Dendritic cell treated with granulocyte-macrophage colony-stimulating factor and Interleukin-4, amounts not matched to agents 40 ng/mL and 50 ng/mL, for 4 days (primary cell): ENCODE measurements around the gene RRAS.
A peak's percentile ranks its signal among the peaks of the same experiment; 100 is the strongest.

Source experiments
- H3K27ac Mint-ChIP-seq: one replicate; pipeline ENCODE4 v1.8.0; 2022; ENCODE audit warnings: mild to moderate bottlenecking, mixed read lengths
- H3K27me3 Mint-ChIP-seq: one replicate; pipeline ENCODE4 v1.8.0; 2022; ENCODE audit warnings: mild to moderate bottlenecking, mixed read lengths
- H3K36me3 Mint-ChIP-seq: one replicate; pipeline ENCODE4 v1.8.0; 2022; ENCODE audit warnings: low read depth, mixed read lengths
- H3K4me1 Mint-ChIP-seq: one replicate; pipeline ENCODE4 v1.8.0; 2022; ENCODE audit warnings: low read depth, mixed read lengths
- H3K4me3 Mint-ChIP-seq: one replicate; pipeline ENCODE4 v1.8.0; 2022; ENCODE audit warnings: mild to moderate bottlenecking, moderate library complexity, mixed read lengths
- H3K9me3 Mint-ChIP-seq: one replicate; pipeline ENCODE4 v1.8.0; 2022; ENCODE audit warnings: mixed read lengths
- intact Hi-C: fragments of 100-400 bp; cut with micrococcal nuclease; formaldehyde crosslinking; loops from one replicate; pipeline ENCODE4 v1.15.0; 2022

The RRAS gene

DNA sequence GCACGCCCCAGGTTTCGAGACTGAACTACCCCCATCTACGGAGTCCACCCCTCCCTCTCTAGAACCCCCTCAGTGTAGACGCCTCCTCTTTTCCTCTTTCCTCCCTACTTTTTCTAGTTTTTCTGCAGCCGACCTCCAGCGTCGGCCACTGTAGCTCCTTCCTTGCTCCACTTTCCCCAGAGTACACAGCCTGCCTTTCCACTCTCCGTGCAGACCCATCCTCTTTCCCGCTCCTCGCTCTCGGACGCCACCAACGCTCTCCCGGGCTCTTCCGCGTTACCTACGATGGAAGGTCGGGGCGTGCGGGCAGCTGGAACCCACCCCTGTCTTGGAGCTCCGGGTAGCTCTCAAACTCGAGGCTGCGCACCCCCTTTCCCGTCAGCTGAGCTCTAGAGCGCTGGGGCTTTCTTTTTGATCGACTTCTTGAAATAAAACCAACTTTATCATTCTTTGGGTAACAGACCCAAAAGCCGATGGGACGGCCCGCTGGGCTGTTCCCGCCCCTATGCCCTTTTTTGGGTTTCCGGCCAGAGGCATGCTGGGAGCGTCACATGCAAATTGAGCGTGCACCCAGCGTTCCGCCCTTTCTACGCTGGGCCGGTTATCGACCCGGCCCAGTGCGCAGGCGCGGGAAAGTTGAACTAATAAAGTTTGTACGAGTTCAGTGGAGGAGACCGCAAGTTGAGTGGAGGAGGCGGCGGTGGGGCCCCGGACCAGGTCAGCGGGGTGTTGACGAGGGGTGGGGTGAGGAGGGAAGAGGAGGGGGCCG, 25.6 kb upstream of the RRAS start, which contains the start of the genes BCL2L12 and IRF3:
Gene BCL2L12 (plus strand): TSS at position 583 of the 769 bp plus-strand sequence. CDS start 760 bp downstream, outside the sequence.
Gene IRF3 (minus strand): TSS at position 507 of the 769 bp plus-strand sequence. CDS start 1,019 bp downstream, outside the sequence.
- Mint-ChIP-seq H3K36me3 (peaks cover 58% of the 10 kb centered on the region), H3K4me3 (peak within 1 kb of the TSS; percentile 99), H3K27me3 (no peaks in the 10 kb centered on the region), H3K4me1 (peaks cover 47% of the 10 kb centered on the region), H3K9me3 (no peaks in the 10 kb centered on the region), H3K27ac (peak within 1 kb of the TSS; percentile 96)
- intact Hi-C loops: loop anchor here (1.0 to 2.0 kb wide), 2 partner anchors 11 to 25 kb away; partner anchors contain the start of gene RRAS

GRCh38 chr19:49665036-49665350, 25.1 kb upstream of the RRAS start:
- H3K27ac Mint-ChIP-seq: peak overlapping the region; percentile 96
- intact Hi-C loops: loop anchor here (1.0 to 2.0 kb wide), 2 partner anchors 11 to 24 kb away; partner anchors contain the start of gene RRAS
- peaks cover 63% of the 10 kb centered on the region for H3K36me3 Mint-ChIP-seq
- H3K4me1 Mint-ChIP-seq: peaks cover 47% of the 10 kb centered on the region
- no peaks in the 10 kb centered on the region for H3K27me3 Mint-ChIP-seq
- H3K9me3 Mint-ChIP-seq: no peaks in the 10 kb centered on the region
- peak overlapping the region; percentile 99 for H3K4me3 Mint-ChIP-seq

- H3K36me3 Mint-ChIP-seq: peaks cover 69% of the 10 kb centered on the region
- peak overlapping the region; percentile 96 for H3K27ac Mint-ChIP-seq
- H3K9me3 Mint-ChIP-seq: no peaks in the 10 kb centered on the region
- no peaks in the 10 kb centered on the region for H3K27me3 Mint-ChIP-seq
- peak overlapping the region; percentile 99 for H3K4me3 Mint-ChIP-seq
- H3K4me1 Mint-ChIP-seq: peaks cover 45% of the 10 kb centered on the region
- intact Hi-C loops: loop anchor here (1.0 to 2.0 kb wide), 3 partner anchors 12 to 84 kb away; partner anchors contain the start of genes NOSIP and RRAS
These were observed 24.5 kb upstream of the RRAS start for GRCh38 chr19:49664171-49665035.

GRCh38 chr19:49663224-49663623, 23.3 kb upstream of the RRAS start:
- H3K36me3 Mint-ChIP-seq: peaks cover 75% of the 10 kb centered on the region
- H3K4me3 Mint-ChIP-seq: no peak overlapping the region
- H3K4me1 Mint-ChIP-seq: peaks cover 42% of the 10 kb centered on the region
- no peaks in the 10 kb centered on the region for H3K27me3 Mint-ChIP-seq
- H3K27ac Mint-ChIP-seq: no peak overlapping the region
- intact Hi-C loops: no loop called here
- H3K9me3 Mint-ChIP-seq: no peaks in the 10 kb centered on the region

GRCh38 chr19:49662011-49662410, 22.1 kb upstream of the RRAS start:
- Mint-ChIP-seq H3K27ac (no peak overlapping the region), H3K27me3 (no peaks in the 10 kb centered on the region), H3K4me3 (no peak overlapping the region), H3K36me3 (peaks cover 88% of the 10 kb centered on the region), H3K4me1 (peaks cover 35% of the 10 kb centered on the region), H3K9me3 (no peaks in the 10 kb centered on the region)
- intact Hi-C loops: no loop called here

DNA sequence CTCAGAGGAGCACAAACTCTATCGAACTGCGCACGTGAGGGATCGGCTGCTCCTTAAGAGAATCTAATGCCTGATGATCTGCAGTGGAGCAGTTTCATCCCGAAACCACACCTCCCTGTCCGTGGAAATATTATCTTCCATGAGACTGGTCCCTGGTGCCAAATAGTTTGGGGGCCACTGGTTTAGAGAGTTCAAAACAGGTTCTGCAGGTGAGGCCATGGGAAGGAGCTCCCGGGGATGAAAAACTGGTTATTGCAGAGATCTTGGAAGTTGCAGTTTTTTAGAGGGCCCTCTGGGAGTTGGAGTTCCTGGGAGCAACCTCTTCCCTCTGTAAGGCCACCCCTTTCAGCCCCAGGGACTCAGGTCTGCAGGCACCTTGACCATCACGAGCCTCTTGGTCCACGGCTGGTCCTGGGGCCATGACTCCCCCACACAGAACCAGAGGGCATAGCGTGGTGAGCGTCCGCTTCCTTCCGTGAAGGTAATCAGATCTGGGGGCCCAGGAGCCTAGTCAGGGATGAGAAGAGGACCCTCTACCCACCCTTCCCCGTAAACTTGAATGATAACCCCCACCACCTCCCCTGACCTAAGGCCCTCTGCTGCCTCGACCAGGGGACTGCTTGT, 20.5 kb upstream of the RRAS start:
- H3K27me3 Mint-ChIP-seq: no peaks in the 10 kb centered on the region
- no peaks in the 10 kb centered on the region for H3K9me3 Mint-ChIP-seq
- peaks cover 98% of the 10 kb centered on the region for H3K36me3 Mint-ChIP-seq
- intact Hi-C loops: no loop called here
- H3K4me3 Mint-ChIP-seq: no peak overlapping the region
- no peak overlapping the region for H3K27ac Mint-ChIP-seq
- H3K4me1 Mint-ChIP-seq: peaks cover 23% of the 10 kb centered on the region

- intact Hi-C loops: no loop called here
- peaks cover 6% of the 10 kb centered on the region for H3K4me1 Mint-ChIP-seq
- H3K4me3 Mint-ChIP-seq: no peak overlapping the region
- no peaks in the 10 kb centered on the region for H3K9me3 Mint-ChIP-seq
- H3K36me3 Mint-ChIP-seq: peaks cover 99% of the 10 kb centered on the region
- no peaks in the 10 kb centered on the region for H3K27me3 Mint-ChIP-seq
- H3K27ac Mint-ChIP-seq: no peak overlapping the region
These were observed 18.9 kb upstream of the RRAS start for GRCh38 chr19:49658566-49659442.

- intact Hi-C loops: no loop called here
- Mint-ChIP-seq H3K27ac (no peak overlapping the region), H3K4me1 (peaks cover 6% of the 10 kb centered on the region), H3K4me3 (no peak overlapping the region), H3K9me3 (no peaks in the 10 kb centered on the region), H3K27me3 (no peaks in the 10 kb centered on the region), H3K36me3 (peaks cover 100% of the 10 kb centered on the region)
These were observed 18.2 kb upstream of the RRAS start for GRCh38 chr19:49658139-49658517.

- peaks cover 100% of the 10 kb centered on the region for H3K36me3 Mint-ChIP-seq
- H3K4me3 Mint-ChIP-seq: no peak overlapping the region
- H3K27me3 Mint-ChIP-seq: no peaks in the 10 kb centered on the region
- intact Hi-C loops: no loop called here
- peaks cover 6% of the 10 kb centered on the region for H3K4me1 Mint-ChIP-seq
- peak overlapping the region; percentile 6 for H3K27ac Mint-ChIP-seq
- no peaks in the 10 kb centered on the region for H3K9me3 Mint-ChIP-seq
These were observed 17.7 kb upstream of the RRAS start for GRCh38 chr19:49657493-49658138.

- Mint-ChIP-seq H3K36me3 (peaks cover 96% of the 10 kb centered on the region), H3K9me3 (no peaks in the 10 kb centered on the region), H3K27me3 (no peaks in the 10 kb centered on the region), H3K4me3 (no peak overlapping the region), H3K27ac (peak overlapping the region; percentile 6), H3K4me1 (peaks cover 6% of the 10 kb centered on the region)
- intact Hi-C loops: no loop called here
These were observed 16.6 kb upstream of the RRAS start for GRCh38 chr19:49656456-49657109.

DNA sequence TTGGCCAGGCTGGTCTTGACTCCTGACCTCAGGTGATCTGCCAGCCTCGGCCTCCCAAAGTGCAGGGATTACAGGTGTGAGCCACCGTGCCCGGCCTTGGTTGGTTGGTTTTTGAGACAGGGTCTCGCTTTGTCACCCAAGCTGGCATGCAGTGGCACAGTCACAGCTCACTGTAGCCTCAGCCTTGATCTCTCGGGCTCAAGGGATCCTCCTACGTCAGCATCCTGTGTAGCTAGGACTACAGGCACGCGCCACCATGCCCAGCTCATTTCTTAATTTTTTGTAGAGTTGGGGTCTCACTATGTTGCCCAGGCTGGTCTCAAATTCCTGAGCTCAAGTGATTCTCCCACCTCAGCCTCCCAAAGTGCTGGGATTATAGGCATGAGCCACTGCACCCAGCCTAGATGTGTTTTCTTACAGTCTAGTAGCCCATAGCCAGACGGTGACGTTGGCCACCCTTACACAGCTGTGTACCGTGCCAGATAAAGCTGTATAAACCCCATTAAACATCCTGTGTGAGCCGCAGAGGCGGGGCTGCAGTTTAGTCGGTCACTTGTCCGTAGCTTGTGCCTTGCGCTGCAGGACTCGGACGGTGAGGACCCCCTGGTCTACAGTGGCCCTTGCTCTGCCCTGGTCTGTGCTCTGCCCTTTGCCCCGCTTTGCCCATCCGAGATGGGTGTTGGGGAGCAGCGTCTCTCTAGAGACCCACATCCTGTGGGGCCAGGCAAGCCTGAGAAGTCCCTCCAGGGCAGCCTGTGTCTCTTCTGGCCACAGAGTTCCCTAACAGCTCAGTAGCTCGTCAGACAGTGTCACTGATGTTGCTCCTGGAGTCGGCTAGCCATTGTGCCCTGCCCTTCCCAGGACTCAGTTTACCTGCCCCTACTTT, 15.9 kb upstream of the RRAS start:
- no peak overlapping the region for H3K4me3 Mint-ChIP-seq
- no peak overlapping the region for H3K27ac Mint-ChIP-seq
- H3K36me3 Mint-ChIP-seq: peaks cover 96% of the 10 kb centered on the region
- no peaks in the 10 kb centered on the region for H3K27me3 Mint-ChIP-seq
- H3K9me3 Mint-ChIP-seq: no peaks in the 10 kb centered on the region
- intact Hi-C loops: no loop called here
- H3K4me1 Mint-ChIP-seq: peaks cover 6% of the 10 kb centered on the region

DNA sequence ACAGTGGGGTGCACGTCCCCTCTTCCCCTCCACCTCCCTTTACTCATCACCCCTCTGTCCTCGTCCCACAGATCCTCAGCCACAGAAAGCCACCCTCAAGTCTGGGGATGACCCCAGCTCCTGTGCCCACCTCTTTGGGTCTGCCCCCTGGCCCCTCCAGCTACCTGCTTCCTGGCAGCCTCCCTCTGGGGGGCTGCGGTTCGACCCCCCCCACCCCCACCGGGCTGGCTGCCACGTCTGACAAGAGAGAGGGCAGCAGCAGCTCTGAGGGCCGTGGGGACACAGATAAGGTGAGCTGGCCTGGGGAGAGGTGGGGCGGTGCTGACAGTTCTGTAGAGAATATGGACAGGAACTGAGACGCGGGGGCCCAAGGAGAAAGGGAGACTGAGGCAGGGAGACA, 14.6 kb upstream of the RRAS start:
- H3K27ac Mint-ChIP-seq: no peak overlapping the region
- peaks cover 96% of the 10 kb centered on the region for H3K36me3 Mint-ChIP-seq
- intact Hi-C loops: no loop called here
- no peak overlapping the region for H3K4me3 Mint-ChIP-seq
- H3K9me3 Mint-ChIP-seq: no peaks in the 10 kb centered on the region
- H3K4me1 Mint-ChIP-seq: peaks cover 5% of the 10 kb centered on the region
- H3K27me3 Mint-ChIP-seq: no peaks in the 10 kb centered on the region
